ENCODE data around the gene IPCEF1. TPM values are rescaled to one million over a fixed set of nuclear protein-coding genes. Genes with fewer than 3 reads are reported as not detected.
A peak's percentile ranks its signal among the peaks of the same experiment; 100 is the strongest.

IPCEF1 gene
- total RNA-seq, 5 donors from 2014 or later (not counting 1 experiment from before 2014, with no cell fraction given) = 57.6 to 132 (median 69.4) TPM

- peaks cover 0 to 10% (median 4%) of the 10 kb centered on the region in 3 donors for H3K4me1 Mint-ChIP-seq
- ChIA-PET POLR2A (interaction anchor here in 1 of 2 donors (0.6 kb wide), 1 partner anchor 379 kb away, joined by 4 read pairs; no protein-coding TSS in a partner anchor), CTCF (no interaction called here)
- no peak overlapping the region for H3K4me3 ChIP-seq (ENCODE audit: control insufficient read depth in 1 of 2, extremely low read depth in 1 of 2, low read length in 1 of 2)
- no peak overlapping the region for H3K27ac Mint-ChIP-seq
- H3K27ac ChIP-seq (ENCODE audit: low read length) = no peak overlapping the region
- no peak for ATAC-seq (replicated peaks in 1 of 4)
- no peak for DNase-seq
- WGBS (ENCODE audit: insufficient coverage) = no CpG with 5 or more reads among the region's 3 CpGs
- no peaks in the 10 kb centered on the region for H3K36me3 ChIP-seq (ENCODE audit: control insufficient read depth in 2 of 2, extremely low read depth in 1 of 2, insufficient read depth in 1 of 2, low read length in 1 of 2)
- H3K9me3 ChIP-seq = no peaks in the 10 kb centered on the region
- no peaks in the 10 kb centered on the region for H3K27me3 ChIP-seq (replicated peaks in 1 of 2; ENCODE audit: control insufficient read depth in 2 of 2, extremely low read depth in 1 of 2, insufficient read depth in 2 of 2, low read length in 1 of 2)
- H3K4me3 Mint-ChIP-seq = no peak overlapping the region
- no peaks in the 10 kb centered on the region for H3K27me3 Mint-ChIP-seq
- no peaks in the 10 kb centered on the region for H3K36me3 Mint-ChIP-seq
- peaks cover 0 to 7% (median 0%) of the 10 kb centered on the region in 3 donors for H3K9me3 Mint-ChIP-seq
- no peaks in the 10 kb centered on the region for H3K4me1 ChIP-seq (ENCODE audit: control insufficient read depth in 1 of 2, extremely low read depth in 1 of 2, insufficient read depth in 2 of 2, low read length in 2 of 2)
These were observed 6.3 kb downstream of the IPCEF1 start for GRCh38 chr6:154350293-154350692.

GRCh38 chr6:154347981-154348380 lies 8.6 kb downstream of the IPCEF1 start:
- Mint-ChIP-seq H3K36me3 (no peaks in the 10 kb centered on the region), H3K9me3 (peaks cover 0 to 7% (median 3%) of the 10 kb centered on the region in 3 donors), H3K27ac (no peak overlapping the region), H3K4me1 (peaks cover 0 to 5% (median 2%) of the 10 kb centered on the region in 3 donors), H3K27me3 (peaks cover 0 to 4% of the 10 kb centered on the region in 2 donors), H3K4me3 (no peak overlapping the region)
- no peak overlapping the region for H3K4me3 ChIP-seq (ENCODE audit: control insufficient read depth in 1 of 2, extremely low read depth in 1 of 2, low read length in 1 of 2)
- CTCF ChIA-PET = no interaction called here
- H3K9me3 ChIP-seq = no peaks in the 10 kb centered on the region
- no peaks in the 10 kb centered on the region for H3K36me3 ChIP-seq (ENCODE audit: control insufficient read depth in 2 of 2, extremely low read depth in 1 of 2, insufficient read depth in 1 of 2, low read length in 1 of 2)
- H3K27ac ChIP-seq (ENCODE audit: low read length) = no peak overlapping the region
- WGBS (ENCODE audit: insufficient coverage) = 100% methylated on average over 2 of the region's 6 CpGs
- DNase-seq (no peak), ATAC-seq (replicated peaks in 1 of 4) (no peak)
- no peaks in the 10 kb centered on the region for H3K4me1 ChIP-seq (ENCODE audit: control insufficient read depth in 1 of 2, extremely low read depth in 1 of 2, insufficient read depth in 2 of 2, low read length in 2 of 2)
- POLR2A ChIA-PET = no interaction called here
- H3K27me3 ChIP-seq (replicated peaks in 1 of 2; ENCODE audit: control insufficient read depth in 2 of 2, extremely low read depth in 1 of 2, insufficient read depth in 2 of 2, low read length in 1 of 2) = no peaks in the 10 kb centered on the region

- peaks cover 0 to 7% (median 3%) of the 10 kb centered on the region in 3 donors for H3K9me3 Mint-ChIP-seq
- H3K27me3 ChIP-seq (replicated peaks in 1 of 2; ENCODE audit: control insufficient read depth in 2 of 2, extremely low read depth in 1 of 2, insufficient read depth in 2 of 2, low read length in 1 of 2) = no peaks in the 10 kb centered on the region
- H3K4me3 Mint-ChIP-seq = no peak overlapping the region
- no peak overlapping the region for H3K4me3 ChIP-seq (ENCODE audit: control insufficient read depth in 1 of 2, extremely low read depth in 1 of 2, low read length in 1 of 2)
- H3K27ac Mint-ChIP-seq = no peak overlapping the region
- H3K4me1 ChIP-seq (ENCODE audit: control insufficient read depth in 1 of 2, extremely low read depth in 1 of 2, insufficient read depth in 2 of 2, low read length in 2 of 2) = no peaks in the 10 kb centered on the region
- CTCF ChIA-PET = interaction anchor here in 1 of 2 donors (1.2 kb wide), 1 partner anchor 13 kb away, joined by 3 read pairs; no protein-coding TSS in a partner anchor
- no peak overlapping the region for H3K27ac ChIP-seq (ENCODE audit: low read length)
- peaks cover 0 to 5% (median 0%) of the 10 kb centered on the region in 3 donors for H3K4me1 Mint-ChIP-seq
- no CpG with 5 or more reads among the region's 4 CpGs for WGBS (ENCODE audit: insufficient coverage)
- peaks cover 0 to 4% of the 10 kb centered on the region in 2 donors for H3K27me3 Mint-ChIP-seq
- H3K36me3 Mint-ChIP-seq = no peaks in the 10 kb centered on the region
- no peaks in the 10 kb centered on the region for H3K36me3 ChIP-seq (ENCODE audit: control insufficient read depth in 2 of 2, extremely low read depth in 1 of 2, insufficient read depth in 1 of 2, low read length in 1 of 2)
- H3K9me3 ChIP-seq = no peaks in the 10 kb centered on the region
- POLR2A ChIA-PET = no interaction called here
- ATAC-seq (replicated peaks in 1 of 4) = no peak
- DNase-seq = no peak
These were observed 10.8 kb downstream of the IPCEF1 start for GRCh38 chr6:154345811-154346210.

GRCh38 chr6:154343473-154344308 lies 12.9 kb downstream of the IPCEF1 start:
- CTCF ChIA-PET = no interaction called here
- Histone ChIP-seq H3K4me3 (ENCODE audit: control insufficient read depth in 1 of 2, extremely low read depth in 1 of 2, low read length in 1 of 2) (no peak overlapping the region), H3K27me3 (replicated peaks in 1 of 2; ENCODE audit: control insufficient read depth in 2 of 2, extremely low read depth in 1 of 2, insufficient read depth in 2 of 2, low read length in 1 of 2) (no peaks in the 10 kb centered on the region), H3K9me3 (no peaks in the 10 kb centered on the region), H3K27ac (ENCODE audit: low read length) (no peak overlapping the region), H3K4me1 (ENCODE audit: control insufficient read depth in 1 of 2, extremely low read depth in 1 of 2, insufficient read depth in 2 of 2, low read length in 2 of 2) (no peaks in the 10 kb centered on the region), H3K36me3 (ENCODE audit: control insufficient read depth in 2 of 2, extremely low read depth in 1 of 2, insufficient read depth in 1 of 2, low read length in 1 of 2) (no peaks in the 10 kb centered on the region)
- H3K36me3 Mint-ChIP-seq = no peaks in the 10 kb centered on the region
- WGBS (ENCODE audit: insufficient coverage) = 73% methylated on average over 13 of the region's 16 CpGs
- ATAC-seq (replicated peaks in 1 of 4) = peak in 1 of 4 experiments; percentile 38
- no peak overlapping the region for H3K27ac Mint-ChIP-seq
- peaks cover 0 to 7% (median 3%) of the 10 kb centered on the region in 3 donors for H3K9me3 Mint-ChIP-seq
- peaks cover 0 to 4% of the 10 kb centered on the region in 2 donors for H3K27me3 Mint-ChIP-seq
- DNase-seq = no peak
- POLR2A ChIA-PET = no interaction called here
- peaks cover 0 to 5% (median 0%) of the 10 kb centered on the region in 3 donors for H3K4me1 Mint-ChIP-seq
- H3K4me3 Mint-ChIP-seq = no peak overlapping the region

- H3K27me3 ChIP-seq (replicated peaks in 1 of 2; ENCODE audit: control insufficient read depth in 2 of 2, extremely low read depth in 1 of 2, insufficient read depth in 2 of 2, low read length in 1 of 2) = no peaks in the 10 kb centered on the region
- Mint-ChIP-seq H3K27me3 (peaks cover 0 to 4% of the 10 kb centered on the region in 2 donors), H3K36me3 (no peaks in the 10 kb centered on the region), H3K27ac (no peak overlapping the region), H3K4me3 (no peak overlapping the region), H3K9me3 (peaks cover 0 to 6% (median 3%) of the 10 kb centered on the region in 3 donors), H3K4me1 (peaks cover 0 to 5% (median 0%) of the 10 kb centered on the region in 3 donors)
- DNase-seq (no peak), ATAC-seq (replicated peaks in 1 of 4) (no peak)
- POLR2A ChIA-PET = no interaction called here
- no peaks in the 10 kb centered on the region for H3K4me1 ChIP-seq (ENCODE audit: control insufficient read depth in 1 of 2, extremely low read depth in 1 of 2, insufficient read depth in 2 of 2, low read length in 2 of 2)
- no peak overlapping the region for H3K27ac ChIP-seq (ENCODE audit: low read length)
- CTCF ChIA-PET = no interaction called here
- no peak overlapping the region for H3K4me3 ChIP-seq (ENCODE audit: control insufficient read depth in 1 of 2, extremely low read depth in 1 of 2, low read length in 1 of 2)
- WGBS (ENCODE audit: insufficient coverage) = 96% methylated on average over 3 of the region's 5 CpGs
- no peaks in the 10 kb centered on the region for H3K9me3 ChIP-seq
- H3K36me3 ChIP-seq (ENCODE audit: control insufficient read depth in 2 of 2, extremely low read depth in 1 of 2, insufficient read depth in 1 of 2, low read length in 1 of 2) = no peaks in the 10 kb centered on the region
These were observed 14.7 kb downstream of the IPCEF1 start for GRCh38 chr6:154341871-154342270.

GRCh38 chr6:154341336-154341735 lies 15.3 kb downstream of the IPCEF1 start:
- DNase-seq (no peak), ATAC-seq (replicated peaks in 1 of 4) (no peak)
- Histone ChIP-seq H3K27ac (ENCODE audit: low read length) (no peak overlapping the region), H3K4me3 (ENCODE audit: control insufficient read depth in 1 of 2, extremely low read depth in 1 of 2, low read length in 1 of 2) (no peak overlapping the region), H3K9me3 (no peaks in the 10 kb centered on the region), H3K4me1 (ENCODE audit: control insufficient read depth in 1 of 2, extremely low read depth in 1 of 2, insufficient read depth in 2 of 2, low read length in 2 of 2) (no peaks in the 10 kb centered on the region), H3K36me3 (ENCODE audit: control insufficient read depth in 2 of 2, extremely low read depth in 1 of 2, insufficient read depth in 1 of 2, low read length in 1 of 2) (no peaks in the 10 kb centered on the region), H3K27me3 (replicated peaks in 1 of 2; ENCODE audit: control insufficient read depth in 2 of 2, extremely low read depth in 1 of 2, insufficient read depth in 2 of 2, low read length in 1 of 2) (no peaks in the 10 kb centered on the region)
- peaks cover 0 to 4% of the 10 kb centered on the region in 2 donors for H3K27me3 Mint-ChIP-seq
- H3K9me3 Mint-ChIP-seq = peaks cover 0 to 3% (median under 1%) of the 10 kb centered on the region in 3 donors
- no peaks in the 10 kb centered on the region for H3K36me3 Mint-ChIP-seq
- no peak overlapping the region for H3K27ac Mint-ChIP-seq
- 100% methylated on average over 1 of the region's 4 CpGs for WGBS (ENCODE audit: insufficient coverage)
- peaks cover 0 to 5% (median 0%) of the 10 kb centered on the region in 3 donors for H3K4me1 Mint-ChIP-seq
- ChIA-PET CTCF (no interaction called here), POLR2A (no interaction called here)
- H3K4me3 Mint-ChIP-seq = no peak overlapping the region
